ENCODE results near the gene RASA3. TPM values are rescaled to one million over a fixed set of nuclear protein-coding genes. Genes with fewer than 3 reads are reported as not detected.

RASA3 gene
- total and polyA plus RNA-seq, 9 of the 15 experiments (the other 6 are each of a cell fraction or from before 2014, with no cell fraction given) = 0.72 to 25.3 (median 14.4) TPM

- TF ChIP-seq PKNOX1 (IDR thresholded peaks at IDR 0.05) (peak; percentile 83), PBX2 (CRISPR knock-in tag; IDR thresholded peaks at IDR 0.05; ENCODE audit: low read depth) (no peak), PBX2 (tag; conservative IDR thresholded peaks at IDR 0.05; ENCODE audit: low read depth) (peak; percentile 76), FOXK2 (conservative IDR thresholded peaks at IDR 0.05 in 1 of 2, IDR thresholded peaks at IDR 0.05 in 1 of 2; ENCODE audit: low read depth in 2 of 2) (no peak), ZNF699 (CRISPR knock-in tag; IDR thresholded peaks at IDR 0.05; ENCODE audit: insufficient replicate concordance) (no peak), SMARCA5 (IDR thresholded peaks at IDR 0.05) (no peak), MEIS2 (IDR thresholded peaks at IDR 0.05; ENCODE audit: partially characterized antibody) (peak; percentile 72)
Measured at GRCh38 chr13:114108141-114108761, 24.2 kb downstream of the RASA3 start (continued).

All from K562 (cell line).